Activated effector memory CD4-positive, alpha-beta T cell treated with Interleukin-2 at 50 U/mL for 16 hours (primary cell): ENCODE data around the gene LONRF2.
"Not testable (repeated sequence)": the region's sequence is repeated elsewhere in the genome, so short reads cannot be mapped to it uniquely, and the experiment has no call there.

Experiments used
- DNase-seq: peaks from one replicate; pipeline ENCODE4 v3.0.0-alpha.2; 2020

LONRF2 gene

GRCh38 chr2:100250645-100251044, 71.7 kb downstream of the LONRF2 start:
- DNase-seq = no peak

- DNase-seq = no peak
Measured at GRCh38 chr2:100248971-100249370, 73.3 kb downstream of the LONRF2 start.

- DNase-seq = not testable (repeated sequence)
Measured at GRCh38 chr2:100248556-100248955, 73.7 kb downstream of the LONRF2 start.

GRCh38 chr2:100248044-100248330, 74.3 kb downstream of the LONRF2 start:
- DNase-seq = no peak

- no peak for DNase-seq
Measured at GRCh38 chr2:100247256-100248043, 74.9 kb downstream of the LONRF2 start.

GRCh38 chr2:100246163-100247145, 75.8 kb downstream of the LONRF2 start:
- DNase-seq = no peak

GRCh38 chr2:100245681-100246080, 76.6 kb downstream of the LONRF2 start:
- DNase-seq = no peak

- DNase-seq = no peak
Measured at GRCh38 chr2:100244881-100245605, 77.3 kb downstream of the LONRF2 start.

GRCh38 chr2:100243631-100244030, 78.7 kb downstream of the LONRF2 start:
- DNase-seq = no peak

- DNase-seq = no peak
Measured at GRCh38 chr2:100242891-100243619, 79.2 kb downstream of the LONRF2 start.

GRCh38 chr2:100242476-100242875, 79.8 kb downstream of the LONRF2 start:
- no peak for DNase-seq

GRCh38 chr2:100241236-100241635, 81.1 kb downstream of the LONRF2 start:
- no peak for DNase-seq

GRCh38 chr2:100240386-100240785, 81.9 kb downstream of the LONRF2 start:
- no peak for DNase-seq

- no peak for DNase-seq
Measured at GRCh38 chr2:100239486-100240210, 82.7 kb downstream of the LONRF2 start.

- DNase-seq = no peak
Measured at GRCh38 chr2:100238471-100238870, 83.8 kb downstream of the LONRF2 start.

GRCh38 chr2:100237770-100238169, 84.5 kb downstream of the LONRF2 start:
- no peak for DNase-seq

GRCh38 chr2:100237163-100237562, 85.1 kb downstream of the LONRF2 start:
- DNase-seq = no peak

- no peak for DNase-seq
Measured at GRCh38 chr2:100236166-100236565, 86.1 kb downstream of the LONRF2 start.

GRCh38 chr2:100235581-100235980, 86.7 kb downstream of the LONRF2 start:
- DNase-seq = no peak

GRCh38 chr2:100235098-100235497, 87.2 kb downstream of the LONRF2 start:
- DNase-seq = peak; percentile 14

GRCh38 chr2:100234141-100234540, 88.2 kb downstream of the LONRF2 start:
- DNase-seq = no peak

GRCh38 chr2:100233061-100233460, 89.2 kb downstream of the LONRF2 start:
- DNase-seq = no peak
